Pulmonary artery endothelial cell (primary cell): ENCODE measurements around the gene PGPEP1. TPM values are rescaled to one million over a fixed set of nuclear protein-coding genes. Genes with fewer than 3 reads are reported as not detected.
"Not testable (repeated sequence)": the region's sequence is repeated elsewhere in the genome, so short reads cannot be mapped to it uniquely, and the experiment has no call there.

ENCODE experiments used
- DNase-seq: peaks from one replicate; pipeline ENCODE4 v3.0.0-alpha.2; 2011; ENCODE audit warnings: low read depth, low spot score
- total RNA-seq: library from RNA; depleted of rRNA; stranded (reverse); fragments of >200 nt; gene quantifications from 2 replicates; pipeline ENCODE4 v1.2.3, GENCODE V29; 2014

Gene PGPEP1
- total RNA-seq, 1 donor from 2014 or later: 25.7 TPM

GRCh38 chr19:18308051-18308947, 32.1 kb upstream of the PGPEP1 start:
- no peak for DNase-seq

- DNase-seq: no peak
Measured at GRCh38 chr19:18308948-18309325, 31.5 kb upstream of the PGPEP1 start.

- no peak for DNase-seq
Measured at GRCh38 chr19:18309525-18310064, 30.8 kb upstream of the PGPEP1 start.

GRCh38 chr19:18310118-18310909, 30.1 kb upstream of the PGPEP1 start:
- no peak for DNase-seq

GRCh38 chr19:18310966-18311365, 29.4 kb upstream of the PGPEP1 start:
- no peak for DNase-seq

GRCh38 chr19:18311502-18312091, 28.8 kb upstream of the PGPEP1 start:
- DNase-seq: no peak

- no peak for DNase-seq
Measured at GRCh38 chr19:18312092-18312534, 28.3 kb upstream of the PGPEP1 start.

GRCh38 chr19:18313398-18313797, 27.0 kb upstream of the PGPEP1 start:
- DNase-seq: no peak

GRCh38 chr19:18317961-18318800, 22.2 kb upstream of the PGPEP1 start:
- peak; percentile 40 for DNase-seq

GRCh38 chr19:18319591-18320135, 20.7 kb upstream of the PGPEP1 start:
- no peak for DNase-seq

- no peak for DNase-seq
Measured at GRCh38 chr19:18320865-18321733, 19.3 kb upstream of the PGPEP1 start.

GRCh38 chr19:18321734-18322102, 18.7 kb upstream of the PGPEP1 start:
- DNase-seq: no peak

- no peak for DNase-seq
Measured at GRCh38 chr19:18322318-18322758, 18.1 kb upstream of the PGPEP1 start.

- peak; percentile 85 for DNase-seq
Measured at GRCh38 chr19:18322759-18323460, 17.5 kb upstream of the PGPEP1 start, which contains the start of gene LSM4. TSS of gene LSM4 (minus strand) at chr19:18323076. CDS start at chr19:18323020, 56 bp downstream.

GRCh38 chr19:18324373-18324731, 16.0 kb upstream of the PGPEP1 start:
- not testable (repeated sequence) for DNase-seq

- DNase-seq: no peak
Measured at GRCh38 chr19:18326772-18327171, 13.6 kb upstream of the PGPEP1 start.

GRCh38 chr19:18328340-18329034, 11.9 kb upstream of the PGPEP1 start:
- peak; percentile 87 for DNase-seq

- no peak for DNase-seq
Measured at GRCh38 chr19:18329035-18329376, 11.4 kb upstream of the PGPEP1 start.
